K562 (cell line): ENCODE results near the gene ANKRD6. TPM values are rescaled to one million over a fixed set of nuclear protein-coding genes. Genes with fewer than 3 reads are reported as not detected.

Experiments used
- ATAC-seq: fragments of 200-7000 bp; cut with Tn5 transposase; 3 replicates; pipeline ENCODE4 v1.9.1; 2020; ENCODE audit warnings: moderate library complexity
- BruUV-seq: library from RNA; stranded (reverse); fragments of 400-500 nt; replicated peaks from 2 replicates; lab custom pipeline; 2021; lab: Mats Ljungman, UMichigan
- CTCF ChIA-PET: fragments of 300-600 bp; formaldehyde crosslinking; extraction: SDS; loops from one replicate; lab custom pipeline; 2021; ENCODE audit warnings: low intra/inter-chr PET ratio; lab: Yijun Ruan, JAX
- POLR2A ChIA-PET: fragments of 300-600, 350-650 bp; sonication (Branson Sonifier 250); formaldehyde crosslinking; extraction: SDS; loops from one replicate; lab custom pipeline; 2021; ENCODE audit warnings: antibody characterized with exemption, inconsistent platforms; lab: Yijun Ruan, JAX
- DNase-seq, 4 experiments: peaks; one replicate each; pipeline versions ENCODE4 v3.0.0 to v3.0.0-alpha.2; 2011 to 2018; ENCODE audit warnings: low spot score in 3 of 4, mixed read lengths in 3 of 4; ENCODE audit errors: extremely low read depth in 1 of 4
- FAIRE-seq: peaks from 2 replicates; lab custom pipeline; 2011; peaks lifted over from hg19 to GRCh38; lab: Jason Lieb, UNC
- H2AFZ ChIP-seq: 2 replicates; pipeline ENCODE4 v1.6.0; 2011; ENCODE audit warnings: low read depth, low read length, control low read depth, inconsistent platforms
- H3K27ac ChIP-seq: fragments of 200-600 bp; 3 replicates; pipeline ENCODE4 v1.8.0; 2011; ENCODE audit warnings: low read depth, mild to moderate bottlenecking, control low read depth, inconsistent platforms, low read length, moderate library complexity, mixed read lengths; ENCODE audit errors: extremely low read depth
- H3K27me3 ChIP-seq, 2 experiments: fragments of 300-600 bp in 1 of 2; 2 replicates in 1 of 2; 3 replicates in 1 of 2; pipeline versions ENCODE4 v1.6.0 to v1.8.0; 2011; ENCODE audit warnings: inconsistent platforms in 2 of 2, low read length in 2 of 2, mild to moderate bottlenecking in 1 of 2, mixed read lengths in 1 of 2, moderate library complexity in 1 of 2; ENCODE audit not compliant: control insufficient read depth in 2 of 2, insufficient read depth in 2 of 2
- H3K36me3 ChIP-seq: fragments of 300-600 bp; 3 replicates; pipeline ENCODE4 v1.8.0; 2011; ENCODE audit warnings: mild to moderate bottlenecking, low read length, inconsistent platforms; ENCODE audit not compliant: control insufficient read depth, insufficient read depth
- H3K4me1 ChIP-seq, 2 experiments: fragments of 200-600 bp in 1 of 2; replicated peaks in 1 of 2; 2 replicates in 1 of 2; 3 replicates in 1 of 2; pipeline versions ENCODE4 v1.5.1 to v1.8.0; 2011; ENCODE audit warnings: inconsistent platforms in 2 of 2, low read length in 2 of 2, mild to moderate bottlenecking in 1 of 2, mixed read lengths in 1 of 2, moderate library complexity in 1 of 2; ENCODE audit not compliant: control insufficient read depth in 2 of 2, insufficient read depth in 2 of 2
- H3K4me2 ChIP-seq: 2 replicates; pipeline ENCODE4 v1.6.1; 2011; ENCODE audit warnings: low read length, control low read depth, inconsistent platforms, mixed read lengths; ENCODE audit not compliant: insufficient read depth
- H3K4me3 ChIP-seq: fragments of 200-600 bp; sonication (generic), shearing (Covaris generic); 2 replicates; pipeline ENCODE4 v1.5.1; 2016; ENCODE audit warnings: control low read depth, inconsistent platforms
- H3K79me2 ChIP-seq: fragments of 200-600 bp; 3 replicates; pipeline ENCODE4 v1.8.0; 2011; ENCODE audit warnings: low read length, inconsistent platforms; ENCODE audit not compliant: control insufficient read depth, insufficient read depth
- H3K9ac ChIP-seq, 2 experiments: 2 replicates each; pipeline versions ENCODE4 v1.6.0 to v1.6.1; 2011; ENCODE audit warnings: low read depth in 2 of 2, low read length in 2 of 2, control low read depth in 1 of 2, inconsistent platforms in 1 of 2, mild to moderate bottlenecking in 1 of 2, mixed read lengths in 1 of 2; ENCODE audit not compliant: insufficient read depth in 1 of 2
- H3K9me1 ChIP-seq: one replicate; pipeline ENCODE4 v1.6.0; 2011; ENCODE audit warnings: inconsistent platforms, mild to moderate bottlenecking, low read length, moderate library complexity; ENCODE audit not compliant: control insufficient read depth, insufficient read depth
- H3K9me3 ChIP-seq: replicated peaks from 2 replicates; pipeline ENCODE4 v1.5.1; 2011; ENCODE audit warnings: low read depth, low read length, inconsistent platforms; ENCODE audit not compliant: control insufficient read depth, insufficient read depth
- H4K20me1 ChIP-seq: replicated peaks from 2 replicates; pipeline ENCODE4 v1.6.1; 2011; ENCODE audit warnings: low read length, inconsistent platforms, mixed read lengths; ENCODE audit not compliant: control insufficient read depth, insufficient read depth
- CBFA2T2 ChIP-seq: fragments of 450-650 bp; conservative IDR thresholded peaks from 2 replicates; pipeline ENCODE4 v1.6.1; 2017; ENCODE audit warnings: mild to moderate bottlenecking
- RBM25 ChIP-seq: fragments of 200-400 bp; formaldehyde crosslinking; IDR thresholded peaks from 2 replicates; pipeline ENCODE4 v1.6.1; 2018; ENCODE audit warnings: low read length, low read depth, moderate library complexity; ENCODE audit not compliant: severe bottlenecking
- ZNF318 ChIP-seq, 2 experiments: fragments of 450-650 bp; IDR thresholded peaks; 2 replicates each; pipeline ENCODE4 v1.6.1; 2016; ENCODE audit warnings: mild to moderate bottlenecking in 2 of 2, borderline replicate concordance in 1 of 2, low read depth in 1 of 2, moderate library complexity in 1 of 2
- ZNF41 ChIP-seq: fragments of 250-450 bp; sonication (Bioruptor Pico); conservative IDR thresholded peaks from 2 replicates; pipeline ENCODE4 v1.4.0; 2020; ENCODE audit warnings: mild to moderate bottlenecking
- WGBS: fragments of 100-300 bp; shearing (Covaris generic); methylation state at CpG from one replicate; pipeline ENCODE4 v1.1.6; 2016; ENCODE audit warnings: low coverage, mixed read lengths; ENCODE audit not compliant: insufficient coverage; ENCODE audit errors: missing lambda C conversion rate; 5-methylcytosine and 5-hydroxymethylcytosine counted together
- in situ Hi-C: fragments of 300-500 bp; cut with MboI; formaldehyde crosslinking; loops from 4 replicates; pipeline ENCODE4 v1.15.0; 2018; ENCODE audit warnings: inconsistent platforms, mixed read lengths
- intact Hi-C: fragments of 100-400 bp; cut with micrococcal nuclease; formaldehyde crosslinking; loops from 2 replicates; pipeline ENCODE4 v1.14.2; 2022
- polyA plus RNA-seq, 8 experiments: library from polyadenylated mRNA; depleted of rRNA in 4 of 8; stranded (reverse) in 5 of 8; unstranded in 3 of 8; fragments of >200 nt; fragmentation: Nextera tagmentation in 2 of 8; fragmentation: Illumina TruSeq in 1 of 8; extraction: Ambion mirVana in 2 of 8; extraction: Trizol in 1 of 8; gene quantifications; 2 replicates each; pipeline versions ENCODE4 v1.2.1 to v1.2.3, GENCODE V29; 2011 to 2014; ENCODE audit warnings: inconsistent platforms in 1 of 8, missing spikeins in 1 of 8
- total RNA-seq, 7 experiments: library from RNA; depleted of rRNA in 6 of 7; stranded (reverse); fragments of >200 nt in 6 of 7; fragmentation: Illumina TruSeq in 2 of 7; extraction: Trizol in 2 of 7; gene quantifications; 2 replicates each; pipeline versions ENCODE4 v1.2.1 to v1.2.3, GENCODE V29; 2011 to 2021; ENCODE audit warnings: low replicate concordance in 1 of 7
- TF ChIP-seq, protein P1 (sequence below), 2 experiments: fragments of 450-650 bp; conservative IDR thresholded peaks; 2 replicates each; pipeline ENCODE4 v1.6.1; 2017; ENCODE audit warnings: mild to moderate bottlenecking in 2 of 2, moderate library complexity in 2 of 2

ANKRD6 gene
- total and polyA plus RNA-seq, 9 of the 15 experiments (the other 6 are each of a cell fraction or from before 2014, with no cell fraction given), result 0.04 to 0.22 (median 0.08) TPM; not detected in 4

- FAIRE-seq, result no peak
- intact Hi-C loops (loop anchor here (5.0 kb wide), 1 partner anchor 167 kb away; the partner anchor contains the start of gene ANKRD6), in situ Hi-C loops (loop anchor here (25.0 kb wide), 1 partner anchor 612 kb away; no protein-coding TSS in a partner anchor)
- H4K20me1 ChIP-seq, result no peaks in the 10 kb centered on the region
- no peak overlapping the region for H3K9ac ChIP-seq
- peaks cover 13 to 39% of the 10 kb centered on the region in 2 experiments for H3K27me3 ChIP-seq
- BruUV-seq, result no TSS peak
- TF ChIP-seq ZNF41 (no peak), RBM25 (no peak)
- H2AFZ ChIP-seq, result no peak overlapping the region
- H3K4me2 ChIP-seq, result no peak overlapping the region
- CTCF ChIA-PET, result no interaction called here
- no peak for ATAC-seq
- no peaks in the 10 kb centered on the region for H3K9me3 ChIP-seq
- no peaks in the 10 kb centered on the region for H3K36me3 ChIP-seq
- DNase-seq, result no peak
- H3K4me1 ChIP-seq, result no peaks in the 10 kb centered on the region
- under 1% methylated on average over 7 of the region's 7 CpGs for WGBS
- POLR2A ChIA-PET, result interaction anchor here (0.6 to 1.2 kb wide), 2 partner anchors 17 to 247 kb away, joined by 4 read pairs; partner anchors contain the start of gene UBE2J1
- H3K27ac ChIP-seq, result no peak overlapping the region
- H3K79me2 ChIP-seq, result no peaks in the 10 kb centered on the region
- no peak overlapping the region for H3K4me3 ChIP-seq
- H3K9me1 ChIP-seq, result peaks cover 3% of the 10 kb centered on the region
Measured at GRCh38 chr6:89599727-89600126, 166.8 kb downstream of the ANKRD6 start.

DNA sequence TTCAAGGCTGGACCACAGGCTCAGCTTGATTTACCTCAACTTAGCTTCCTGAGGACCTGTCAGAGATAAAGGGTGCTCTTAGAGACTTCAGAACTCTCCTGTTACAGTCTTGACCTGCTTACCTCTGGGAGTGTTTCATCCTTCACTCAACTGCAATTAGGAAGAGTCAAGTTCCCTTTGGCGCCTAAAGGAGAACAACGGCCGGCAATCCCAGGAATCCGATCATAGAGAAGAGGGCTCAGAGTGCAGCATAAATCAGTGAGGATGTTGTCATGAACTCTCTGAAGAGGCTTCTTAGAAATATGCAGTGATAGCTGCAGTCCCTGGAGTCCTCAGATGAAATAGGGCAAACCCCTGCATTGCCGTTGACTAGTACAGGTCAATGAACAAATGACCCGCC, 169.2 kb downstream of the ANKRD6 start:
- no peaks in the 10 kb centered on the region for H3K36me3 ChIP-seq
- intact Hi-C loops (no loop called here), in situ Hi-C loops (loop anchor here (25.0 kb wide), 1 partner anchor 615 kb away; no protein-coding TSS in a partner anchor)
- no peaks in the 10 kb centered on the region for H3K4me1 ChIP-seq
- no peaks in the 10 kb centered on the region for H4K20me1 ChIP-seq
- no peak overlapping the region for H3K9ac ChIP-seq
- 20% methylated on average over 6 of the region's 6 CpGs for WGBS
- H3K4me3 ChIP-seq, result no peak overlapping the region
- H3K9me3 ChIP-seq, result no peaks in the 10 kb centered on the region
- no peaks in the 10 kb centered on the region for H3K79me2 ChIP-seq
- H3K27me3 ChIP-seq, result peaks cover 18 to 46% of the 10 kb centered on the region in 2 experiments
- BruUV-seq, result no TSS peak
- POLR2A ChIA-PET, result no interaction called here
- ATAC-seq (no peak), FAIRE-seq (no peak), DNase-seq (no peak)
- H3K9me1 ChIP-seq, result no peaks in the 10 kb centered on the region
- H2AFZ ChIP-seq, result no peak overlapping the region
- no peak overlapping the region for H3K4me2 ChIP-seq
- CTCF ChIA-PET, result no interaction called here
- H3K27ac ChIP-seq, result no peak overlapping the region
- TF ChIP-seq ZNF318 (IDR thresholded peaks at IDR 0.05; ENCODE audit: borderline replicate concordance in 1 of 2, low read depth in 1 of 2) (no peak), CBFA2T2 (no peak)
- TF ChIP-seq, protein P1, sequence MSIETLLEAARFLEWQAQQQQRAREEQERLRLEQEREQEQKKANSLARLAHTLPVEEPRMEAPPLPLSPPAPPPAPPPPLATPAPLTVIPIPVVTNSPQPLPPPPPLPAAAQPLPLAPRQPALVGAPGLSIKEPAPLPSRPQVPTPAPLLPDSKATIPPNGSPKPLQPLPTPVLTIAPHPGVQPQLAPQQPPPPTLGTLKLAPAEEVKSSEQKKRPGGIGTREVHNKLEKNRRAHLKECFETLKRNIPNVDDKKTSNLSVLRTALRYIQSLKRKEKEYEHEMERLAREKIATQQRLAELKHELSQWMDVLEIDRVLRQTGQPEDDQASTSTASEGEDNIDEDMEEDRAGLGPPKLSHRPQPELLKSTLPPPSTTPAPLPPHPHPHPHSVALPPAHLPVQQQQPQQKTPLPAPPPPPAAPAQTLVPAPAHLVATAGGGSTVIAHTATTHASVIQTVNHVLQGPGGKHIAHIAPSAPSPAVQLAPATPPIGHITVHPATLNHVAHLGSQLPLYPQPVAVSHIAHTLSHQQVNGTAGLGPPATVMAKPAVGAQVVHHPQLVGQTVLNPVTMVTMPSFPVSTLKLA (conservative IDR thresholded peaks at IDR 0.05), result no peak
